Fibroblast of lung (primary cell): ENCODE measurements around the gene AIFM1. TPM values are rescaled to one million over a fixed set of nuclear protein-coding genes. Genes with fewer than 3 reads are reported as not detected.

Experiments used
- DNase-seq, 2 donors: peaks; one replicate each; pipeline versions ENCODE4 v3.0.0 to v3.0.0-alpha.2; 2010; ENCODE audit warnings: low read depth in 2 of 2
- H2AFZ ChIP-seq: 2 replicates; pipeline ENCODE4 v1.5.1; 2012; ENCODE audit warnings: low read length, control low read depth, inconsistent platforms
- H3K27ac ChIP-seq: 2 replicates; pipeline ENCODE4 v1.5.1; 2011; ENCODE audit warnings: low read length, control low read depth; ENCODE audit not compliant: insufficient read depth
- H3K27me3 ChIP-seq: 2 replicates; pipeline ENCODE4 v1.5.1; 2011; ENCODE audit warnings: mild to moderate bottlenecking, low read length; ENCODE audit not compliant: control insufficient read depth, insufficient read depth
- H3K36me3 ChIP-seq: 2 replicates; pipeline ENCODE4 v1.5.1; 2011; ENCODE audit warnings: low read length; ENCODE audit not compliant: control insufficient read depth, insufficient read depth
- H3K4me1 ChIP-seq: 2 replicates; pipeline ENCODE4 v1.5.1; 2011; ENCODE audit warnings: low read length; ENCODE audit not compliant: control insufficient read depth, insufficient read depth; ENCODE audit errors: extremely low read depth
- H3K4me2 ChIP-seq: 2 replicates; pipeline ENCODE4 v1.5.1; 2011; ENCODE audit warnings: low read length, control low read depth; ENCODE audit not compliant: insufficient read depth; ENCODE audit errors: extremely low read depth
- H3K4me3 ChIP-seq, 4 experiments: fragments of 200-600 bp in 1 of 4; sonication (generic) in 1 of 4; replicated peaks in 1 of 4; 2 replicates each; pipeline ENCODE4 v1.5.1; 2011 to 2016; ENCODE audit warnings: low read length in 4 of 4, low read depth in 3 of 4, mild to moderate bottlenecking in 3 of 4, control low read depth in 2 of 4, inconsistent platforms in 1 of 4, mixed read lengths in 1 of 4; ENCODE audit not compliant: insufficient read depth in 1 of 4; ENCODE audit errors: control extremely low read depth in 1 of 4
- H3K79me2 ChIP-seq: 2 replicates; pipeline ENCODE4 v1.5.1; 2012; ENCODE audit warnings: mild to moderate bottlenecking, low read length, inconsistent platforms; ENCODE audit not compliant: control insufficient read depth, insufficient read depth
- H3K9ac ChIP-seq: 2 replicates; pipeline ENCODE4 v1.5.1; 2011; ENCODE audit warnings: mild to moderate bottlenecking, low read length, control low read depth; ENCODE audit not compliant: insufficient read depth
- H3K9me3 ChIP-seq: 2 replicates; pipeline ENCODE4 v1.5.1; 2012; ENCODE audit warnings: low read depth, low read length; ENCODE audit not compliant: control insufficient read depth, insufficient read depth
- H4K20me1 ChIP-seq: 2 replicates; pipeline ENCODE4 v1.5.1; 2011; ENCODE audit warnings: low read length; ENCODE audit not compliant: control insufficient read depth, insufficient read depth; ENCODE audit errors: extremely low read depth
- CTCF ChIP-seq, 2 donors: IDR thresholded peaks in 1 of 2; conservative IDR thresholded peaks in 1 of 2; 1 replicate in 1 of 2; 2 replicates in 1 of 2; pipeline ENCODE4 v1.5.1; 2011 to 2012; ENCODE audit warnings: low read length in 2 of 2, control low read depth in 1 of 2, inconsistent platforms in 1 of 2, low read depth in 1 of 2, mild to moderate bottlenecking in 1 of 2
- EZH2 ChIP-seq: IDR thresholded peaks from 2 replicates; pipeline ENCODE4 v1.5.1; 2012; ENCODE audit warnings: low read length, control low read depth, mild to moderate bottlenecking; ENCODE audit errors: missing control alignments
- polyA plus RNA-seq, 2 donors: library from polyadenylated mRNA; depleted of rRNA in 1 of 2; stranded (reverse) in 1 of 2; unstranded in 1 of 2; fragments of >200 nt; gene quantifications; 2 replicates each; pipeline ENCODE4 v1.2.1, GENCODE V29; 2011 to 2012; ENCODE audit warnings: missing spikeins in 1 of 2
- total RNA-seq: library from RNA; depleted of rRNA; stranded (reverse); fragments of >200 nt; gene quantifications from 2 replicates; pipeline ENCODE4 v1.2.1, GENCODE V29; 2014

The AIFM1 gene
- total and polyA plus RNA-seq, 2 donors (not counting 1 experiment from before 2014, with no cell fraction given), result 23.1 to 36.1 TPM

- Histone ChIP-seq H3K9ac (peak overlapping the region; percentile 83), H3K36me3 (no peaks in the 10 kb centered on the region), H3K27ac (peak overlapping the region; percentile 82), H3K4me3 (peak overlapping the region; percentile 46 to 69 (median 56)), H3K27me3 (no peaks in the 10 kb centered on the region), H3K79me2 (peaks cover 35% of the 10 kb centered on the region), H3K4me1 (no peaks in the 10 kb centered on the region), H3K9me3 (no peaks in the 10 kb centered on the region), H2AFZ (no peak overlapping the region), H4K20me1 (no peaks in the 10 kb centered on the region), H3K4me2 (peak overlapping the region; percentile 6)
- TF ChIP-seq EZH2 (no peak), CTCF (conservative IDR thresholded peaks at IDR 0.05 in 1 of 2, IDR thresholded peaks at IDR 0.05 in 1 of 2; ENCODE audit: low read depth in 1 of 2, low read length in 2 of 2) (no peak)
- DNase-seq, result peak in 1 of 2 donors; percentile 43
Measured at GRCh38 chrX:130109429-130110378, 55.9 kb downstream of the AIFM1 start.

DNA sequence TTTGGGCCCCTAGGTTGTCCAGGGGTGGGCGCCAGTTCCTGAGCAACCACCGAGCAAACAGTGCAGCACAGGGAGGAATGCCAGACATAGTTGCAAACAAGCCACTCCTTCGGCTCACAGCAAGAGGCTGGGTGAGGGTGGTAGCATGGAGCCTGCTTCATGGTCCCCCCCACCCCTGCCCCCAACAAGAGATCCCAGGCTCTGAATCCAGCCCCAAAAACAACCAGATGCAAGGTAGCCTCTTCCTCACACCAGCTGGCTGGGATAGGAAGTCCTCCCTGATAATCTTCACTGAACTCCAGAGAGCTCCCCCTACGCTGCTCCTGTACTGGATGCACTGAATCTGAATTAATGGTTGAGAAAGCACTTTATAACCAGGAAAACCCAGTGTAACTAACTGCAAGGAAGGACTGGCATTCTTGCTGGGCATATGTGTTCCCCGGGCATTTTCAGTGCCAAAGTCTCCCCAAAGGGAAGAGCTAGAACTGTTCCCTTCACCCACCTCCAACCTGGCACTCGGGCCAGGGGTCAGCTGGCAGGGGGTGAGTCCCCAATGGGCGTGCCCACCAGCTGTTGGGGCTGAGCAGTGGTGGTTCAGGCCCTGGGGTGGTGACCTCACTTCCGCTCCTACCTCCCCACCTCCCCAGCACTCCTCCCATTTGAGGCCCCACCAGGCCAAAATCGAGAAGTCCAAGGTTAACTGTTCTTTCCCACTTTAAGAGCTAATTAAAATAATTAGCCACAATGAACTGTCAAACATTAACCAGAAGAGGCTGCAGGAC lies 56.8 kb downstream of the AIFM1 start:
- Histone ChIP-seq H3K4me1 (no peaks in the 10 kb centered on the region), H3K9me3 (no peaks in the 10 kb centered on the region), H3K4me3 (peak overlapping the region; percentile 46 to 69 (median 56)), H3K79me2 (peaks cover 40% of the 10 kb centered on the region), H3K36me3 (no peaks in the 10 kb centered on the region), H3K4me2 (peak overlapping the region; percentile 6), H4K20me1 (no peaks in the 10 kb centered on the region), H3K27ac (peak overlapping the region; percentile 82), H2AFZ (no peak overlapping the region), H3K9ac (no peak overlapping the region), H3K27me3 (no peaks in the 10 kb centered on the region)
- no peak for DNase-seq
- TF ChIP-seq CTCF (conservative IDR thresholded peaks at IDR 0.05 in 1 of 2, IDR thresholded peaks at IDR 0.05 in 1 of 2; ENCODE audit: low read depth in 1 of 2, low read length in 2 of 2) (no peak), EZH2 (no peak)

DNA sequence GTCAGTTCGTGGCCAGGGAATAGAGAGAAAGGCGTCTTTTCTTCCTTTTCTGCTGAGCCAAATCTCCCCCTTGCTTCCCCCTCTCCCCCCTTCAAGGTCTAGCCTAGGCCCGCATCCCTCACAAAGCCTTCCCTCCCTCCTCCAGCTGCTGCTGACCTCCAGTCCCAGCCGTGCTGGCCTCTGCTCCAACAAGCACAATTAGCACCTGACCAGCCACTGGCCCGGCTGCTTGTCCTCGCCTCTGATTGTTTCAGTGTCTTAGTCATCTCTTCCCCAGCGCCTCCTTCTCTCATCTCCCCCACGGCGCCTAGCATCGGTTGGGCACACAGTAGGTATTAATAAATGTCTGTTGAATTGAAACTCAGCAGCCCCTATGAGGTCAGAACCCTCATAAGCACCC lies 59.6 kb downstream of the AIFM1 start:
- Histone ChIP-seq H3K4me2 (no peak overlapping the region), H2AFZ (no peak overlapping the region), H3K27ac (no peak overlapping the region), H3K4me1 (no peaks in the 10 kb centered on the region), H3K4me3 (no peak overlapping the region), H4K20me1 (no peaks in the 10 kb centered on the region), H3K27me3 (no peaks in the 10 kb centered on the region), H3K9me3 (no peaks in the 10 kb centered on the region), H3K9ac (no peak overlapping the region), H3K36me3 (no peaks in the 10 kb centered on the region), H3K79me2 (peaks cover 45% of the 10 kb centered on the region)
- DNase-seq, result no peak
- TF ChIP-seq EZH2, result no peak
- TF ChIP-seq CTCF (conservative IDR thresholded peaks at IDR 0.05 in 1 of 2, IDR thresholded peaks at IDR 0.05 in 1 of 2; ENCODE audit: low read depth in 1 of 2, low read length in 2 of 2), result no peak
